ENCODE data around the gene GIGYF1.
"Not testable (repeated sequence)": the region's sequence is repeated elsewhere in the genome, so short reads cannot be mapped to it uniquely, and the experiment has no call there.

Gene GIGYF1

GRCh38 chr7:100671353-100672327, 22.4 kb downstream of the GIGYF1 start:
- no peak for TF ChIP-seq CTCF (IDR thresholded peaks at IDR 0.05; ENCODE audit: insufficient read depth, low read length, missing control alignments)
- no peak overlapping the region for H3K4me3 ChIP-seq (ENCODE audit: low read depth, low read length)
- ChIA-PET CTCF (interaction anchor here (1.3 to 2.2 kb wide), 2 partner anchors 21 to 23 kb away, joined by 3 to 8 read pairs; no protein-coding TSS in a partner anchor), POLR2A (no interaction called here)
- DNase-seq (ENCODE audit: low read depth, low spot score): no peak

GRCh38 chr7:100670074-100670473, 24.0 kb downstream of the GIGYF1 start:
- ChIA-PET POLR2A (no interaction called here), CTCF (interaction anchor here (0.6 to 1.1 kb wide), 2 partner anchors 21 to 190 kb away, joined by 3 to 6 read pairs; no protein-coding TSS in a partner anchor)
- no peak for TF ChIP-seq CTCF (IDR thresholded peaks at IDR 0.05; ENCODE audit: insufficient read depth, low read length, missing control alignments)
- no peak for DNase-seq (ENCODE audit: low read depth, low spot score)
- H3K4me3 ChIP-seq (ENCODE audit: low read depth, low read length): no peak overlapping the region

GRCh38 chr7:100669106-100669505, 24.9 kb downstream of the GIGYF1 start:
- H3K4me3 ChIP-seq (ENCODE audit: low read depth, low read length); POLR2A ChIA-PET; CTCF ChIA-PET; DNase-seq (ENCODE audit: low read depth, low spot score): not testable (repeated sequence)

- TF ChIP-seq CTCF (IDR thresholded peaks at IDR 0.05; ENCODE audit: insufficient read depth, low read length, missing control alignments): no peak
- ChIA-PET CTCF (interaction anchor here (1.2 to 1.5 kb wide), 2 partner anchors 14 to 23 kb away, joined by 3 to 5 read pairs; no protein-coding TSS in a partner anchor), POLR2A (no interaction called here)
- no peak overlapping the region for H3K4me3 ChIP-seq (ENCODE audit: low read depth, low read length)
- DNase-seq (ENCODE audit: low read depth, low spot score): no peak
Observed at GRCh38 chr7:100668069-100668449, 26.0 kb downstream of the GIGYF1 start.

- no peak for TF ChIP-seq CTCF (IDR thresholded peaks at IDR 0.05; ENCODE audit: insufficient read depth, low read length, missing control alignments)
- no peak overlapping the region for H3K4me3 ChIP-seq (ENCODE audit: low read depth, low read length)
- ChIA-PET CTCF (interaction anchor here (1.0 to 1.5 kb wide), 3 partner anchors 14 to 38 kb away, joined by 3 to 5 read pairs (median 3); partner anchors contain the start of gene POP7), POLR2A (no interaction called here)
- no peak for DNase-seq (ENCODE audit: low read depth, low spot score)
Observed at GRCh38 chr7:100667331-100668068, 26.6 kb downstream of the GIGYF1 start.

GRCh38 chr7:100665168-100665726, 28.8 kb downstream of the GIGYF1 start:
- ChIA-PET CTCF (interaction anchor here (1.0 to 1.3 kb wide), 2 partner anchors 26 to 32 kb away, joined by 3 to 4 read pairs; no protein-coding TSS in a partner anchor), POLR2A (no interaction called here)
- H3K4me3 ChIP-seq (ENCODE audit: low read depth, low read length): no peak overlapping the region
- TF ChIP-seq CTCF (IDR thresholded peaks at IDR 0.05; ENCODE audit: insufficient read depth, low read length, missing control alignments): no peak
- no peak for DNase-seq (ENCODE audit: low read depth, low spot score)

- CTCF ChIA-PET; DNase-seq (ENCODE audit: low read depth, low spot score); POLR2A ChIA-PET; H3K4me3 ChIP-seq (ENCODE audit: low read depth, low read length): not testable (repeated sequence)
Observed at GRCh38 chr7:100662194-100662776, 31.8 kb downstream of the GIGYF1 start.
